ENCODE measurements around the gene KLHL28. TPM values are rescaled to one million over a fixed set of nuclear protein-coding genes. Genes with fewer than 3 reads are reported as not detected.

Gene KLHL28
- total and polyA plus RNA-seq, 2 experiments from 2014 or later: 5.3 to 16.2 TPM

GRCh38 chr14:44979740-44980356, 18.1 kb upstream of the KLHL28 start:
- no peak for DNase-seq (ENCODE audit: low spot score)
- no peaks in the 10 kb centered on the region for H3K9me3 ChIP-seq (ENCODE audit: low read depth)
- H3K4me3 ChIP-seq: no peak overlapping the region
- peaks cover 92% of the 10 kb centered on the region for H3K79me2 ChIP-seq
- H3K27me3 ChIP-seq: no peaks in the 10 kb centered on the region
- H3K4me1 ChIP-seq (ENCODE audit: insufficient read depth): no peaks in the 10 kb centered on the region
- no peaks in the 10 kb centered on the region for H3K36me3 ChIP-seq (replicated peaks; ENCODE audit: insufficient read depth, low read depth)
- no peak overlapping the region for H2AFZ ChIP-seq
- H3K27ac ChIP-seq: no peak overlapping the region
- H3K9me2 ChIP-seq (replicated peaks; ENCODE audit: insufficient read depth): no peaks in the 10 kb centered on the region
- no peak overlapping the region for H3K4me2 ChIP-seq
- no peak for TF ChIP-seq EZH2phosphoT487 (IDR thresholded peaks at IDR 0.05; ENCODE audit: low read depth, severe bottlenecking, unreplicated experiment)
- no peak for TF ChIP-seq EZH2 (IDR thresholded peaks at IDR 0.05; ENCODE audit: borderline replicate concordance)
- no peak for TF ChIP-seq CTCF (IDR thresholded peaks at IDR 0.05; ENCODE audit: poor library complexity)
- peaks cover 4% of the 10 kb centered on the region for H4K20me1 ChIP-seq (ENCODE audit: insufficient read depth, poor library complexity, severe bottlenecking)

- TF ChIP-seq CTCF (IDR thresholded peaks at IDR 0.05; ENCODE audit: poor library complexity) (no peak), EZH2 (IDR thresholded peaks at IDR 0.05; ENCODE audit: borderline replicate concordance) (no peak), EZH2phosphoT487 (IDR thresholded peaks at IDR 0.05; ENCODE audit: low read depth, severe bottlenecking, unreplicated experiment) (no peak)
- Histone ChIP-seq H3K79me2 (peaks cover 96% of the 10 kb centered on the region), H3K9me2 (replicated peaks; ENCODE audit: insufficient read depth) (no peaks in the 10 kb centered on the region), H4K20me1 (ENCODE audit: insufficient read depth, poor library complexity, severe bottlenecking) (peaks cover 10% of the 10 kb centered on the region), H3K4me2 (no peak overlapping the region), H3K9me3 (ENCODE audit: low read depth) (no peaks in the 10 kb centered on the region), H3K27ac (no peak overlapping the region), H3K27me3 (no peaks in the 10 kb centered on the region), H3K4me1 (ENCODE audit: insufficient read depth) (no peaks in the 10 kb centered on the region), H3K4me3 (no peak overlapping the region), H2AFZ (no peak overlapping the region), H3K36me3 (replicated peaks; ENCODE audit: insufficient read depth, low read depth) (no peaks in the 10 kb centered on the region)
- no peak for DNase-seq (ENCODE audit: low spot score)
- WGBS (ENCODE audit: low lambda C conversion rate, missing lambda C conversion rate): 84% methylated on average over 2 of the region's 2 CpGs
Measured at GRCh38 chr14:44979273-44979672, 17.5 kb upstream of the KLHL28 start.

- Histone ChIP-seq H2AFZ (no peak overlapping the region), H3K27ac (no peak overlapping the region), H3K4me2 (no peak overlapping the region), H3K9me3 (ENCODE audit: low read depth) (no peaks in the 10 kb centered on the region), H3K79me2 (peaks cover 100% of the 10 kb centered on the region), H3K9me2 (replicated peaks; ENCODE audit: insufficient read depth) (no peaks in the 10 kb centered on the region), H4K20me1 (ENCODE audit: insufficient read depth, poor library complexity, severe bottlenecking) (peaks cover 33% of the 10 kb centered on the region), H3K4me1 (ENCODE audit: insufficient read depth) (peaks cover 12% of the 10 kb centered on the region), H3K36me3 (replicated peaks; ENCODE audit: insufficient read depth, low read depth) (no peaks in the 10 kb centered on the region), H3K27me3 (no peaks in the 10 kb centered on the region), H3K4me3 (no peak overlapping the region)
- no peak for TF ChIP-seq EZH2phosphoT487 (IDR thresholded peaks at IDR 0.05; ENCODE audit: low read depth, severe bottlenecking, unreplicated experiment)
- no peak for TF ChIP-seq EZH2 (IDR thresholded peaks at IDR 0.05; ENCODE audit: borderline replicate concordance)
- no peak for TF ChIP-seq CTCF (IDR thresholded peaks at IDR 0.05; ENCODE audit: poor library complexity)
- DNase-seq (ENCODE audit: low spot score): no peak
- 95% methylated on average over 4 of the region's 4 CpGs for WGBS (ENCODE audit: low lambda C conversion rate, missing lambda C conversion rate)
Measured at GRCh38 chr14:44971459-44971858, 9.7 kb upstream of the KLHL28 start.

GRCh38 chr14:44970907-44971306, 9.2 kb upstream of the KLHL28 start:
- H3K9me2 ChIP-seq (replicated peaks; ENCODE audit: insufficient read depth): no peaks in the 10 kb centered on the region
- no peak overlapping the region for H3K27ac ChIP-seq
- H3K4me2 ChIP-seq: no peak overlapping the region
- H3K27me3 ChIP-seq: no peaks in the 10 kb centered on the region
- peaks cover 18% of the 10 kb centered on the region for H3K4me1 ChIP-seq (ENCODE audit: insufficient read depth)
- TF ChIP-seq EZH2 (IDR thresholded peaks at IDR 0.05; ENCODE audit: borderline replicate concordance) (no peak), CTCF (IDR thresholded peaks at IDR 0.05; ENCODE audit: poor library complexity) (no peak), EZH2phosphoT487 (IDR thresholded peaks at IDR 0.05; ENCODE audit: low read depth, severe bottlenecking, unreplicated experiment) (no peak)
- H3K9me3 ChIP-seq (ENCODE audit: low read depth): no peaks in the 10 kb centered on the region
- peaks cover 39% of the 10 kb centered on the region for H4K20me1 ChIP-seq (ENCODE audit: insufficient read depth, poor library complexity, severe bottlenecking)
- H3K4me3 ChIP-seq: no peak overlapping the region
- H3K79me2 ChIP-seq: peaks cover 100% of the 10 kb centered on the region
- DNase-seq (ENCODE audit: low spot score): no peak
- no peaks in the 10 kb centered on the region for H3K36me3 ChIP-seq (replicated peaks; ENCODE audit: insufficient read depth, low read depth)
- no peak overlapping the region for H2AFZ ChIP-seq

Data from hepatocyte (in vitro differentiated cells).